Measurements from ENCODE around the gene MED10. TPM values are rescaled to one million over a fixed set of nuclear protein-coding genes. Genes with fewer than 3 reads are reported as not detected.

MED10 gene
- total RNA-seq, 1 donor from 2014 or later, result 34.6 TPM

- Mint-ChIP-seq H3K4me1 (ENCODE audit: low read depth) (no peaks in the 10 kb centered on the region), H3K4me3 (ENCODE audit: unreplicated experiment) (no peak overlapping the region), H3K27ac (ENCODE audit: unreplicated experiment) (no peak overlapping the region), H3K9me3 (ENCODE audit: low read depth) (peaks cover 7% of the 10 kb centered on the region), H3K27me3 (ENCODE audit: low read depth) (peaks cover 3% of the 10 kb centered on the region), H3K36me3 (ENCODE audit: low read depth) (no peaks in the 10 kb centered on the region)
- no peak for TF ChIP-seq CTCF (IDR thresholded peaks at IDR 0.05)
- peak; percentile 51 for DNase-seq (ENCODE audit: low spot score)
These were observed 45.0 kb downstream of the MED10 start for GRCh38 chr5:6333182-6333905.

- H3K27me3 Mint-ChIP-seq (ENCODE audit: low read depth), result no peaks in the 10 kb centered on the region
- TF ChIP-seq CTCF (IDR thresholded peaks at IDR 0.05), result no peak
- no peak for DNase-seq (ENCODE audit: low spot score)
These were observed 50.2 kb downstream of the MED10 start for GRCh38 chr5:6328173-6328572.

GRCh38 chr5:6326776-6327175, 51.6 kb downstream of the MED10 start:
- H3K9me3 Mint-ChIP-seq (ENCODE audit: low read depth), result peaks cover 7% of the 10 kb centered on the region
- DNase-seq (ENCODE audit: low spot score), result no peak
- H3K4me3 Mint-ChIP-seq (ENCODE audit: unreplicated experiment), result no peak overlapping the region
- no peaks in the 10 kb centered on the region for H3K27me3 Mint-ChIP-seq (ENCODE audit: low read depth)
- no peak overlapping the region for H3K27ac Mint-ChIP-seq (ENCODE audit: unreplicated experiment)
- no peaks in the 10 kb centered on the region for H3K4me1 Mint-ChIP-seq (ENCODE audit: low read depth)
- H3K36me3 Mint-ChIP-seq (ENCODE audit: low read depth), result no peaks in the 10 kb centered on the region
- no peak for TF ChIP-seq CTCF (IDR thresholded peaks at IDR 0.05)

More at GRCh38 chr5:6328173-6328572, 50.2 kb downstream of the MED10 start:
- Mint-ChIP-seq H3K4me1 (ENCODE audit: low read depth) (no peaks in the 10 kb centered on the region), H3K9me3 (ENCODE audit: low read depth) (peaks cover 7% of the 10 kb centered on the region), H3K36me3 (ENCODE audit: low read depth) (no peaks in the 10 kb centered on the region), H3K4me3 (ENCODE audit: unreplicated experiment) (no peak overlapping the region), H3K27ac (ENCODE audit: unreplicated experiment) (no peak overlapping the region)

DNA sequence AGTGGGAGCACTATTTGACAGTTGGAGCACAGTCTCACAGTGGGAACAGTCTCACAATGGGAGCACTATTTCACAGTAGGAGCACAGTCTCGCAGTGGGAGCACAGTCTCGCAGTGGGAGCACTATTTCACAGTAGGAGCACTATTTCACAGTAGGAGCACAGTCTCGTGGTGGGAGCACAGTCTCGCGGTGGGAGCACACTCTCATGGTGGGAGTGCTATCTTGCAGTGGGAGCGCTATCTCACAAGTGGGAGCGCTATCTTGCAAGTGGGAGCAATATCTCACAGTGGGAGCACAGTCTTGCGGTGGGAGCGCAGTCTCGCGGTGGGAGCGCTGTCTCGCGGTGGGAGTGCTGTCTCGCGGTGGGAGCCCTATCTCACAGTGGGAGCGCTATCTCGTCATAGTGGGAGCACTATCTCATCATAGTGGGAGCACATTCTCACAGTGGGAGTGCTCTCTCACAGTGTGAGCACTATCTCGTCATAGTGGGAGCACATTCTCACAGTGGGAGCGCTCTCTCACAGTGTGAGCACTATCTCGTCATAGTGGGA, 56.1 kb downstream of the MED10 start:
- peak; percentile 69 for DNase-seq (ENCODE audit: low spot score)
- H3K4me1 Mint-ChIP-seq (ENCODE audit: low read depth), result no peaks in the 10 kb centered on the region
- no peak overlapping the region for H3K27ac Mint-ChIP-seq (ENCODE audit: unreplicated experiment)
- no peak for TF ChIP-seq CTCF (IDR thresholded peaks at IDR 0.05)
- H3K27me3 Mint-ChIP-seq (ENCODE audit: low read depth), result peaks cover 2% of the 10 kb centered on the region
- H3K4me3 Mint-ChIP-seq (ENCODE audit: unreplicated experiment), result no peak overlapping the region
- no peaks in the 10 kb centered on the region for H3K36me3 Mint-ChIP-seq (ENCODE audit: low read depth)
- H3K9me3 Mint-ChIP-seq (ENCODE audit: low read depth), result peaks cover 7% of the 10 kb centered on the region

Other genes with a start within 250 kb of the MED10 start
- gene UBE2QL1, start 70.3 kb upstream of the MED10 start, total RNA-seq, result 0.17 to 0.36 TPM (median 0.31 TPM) in 3 replicates